H1 (cell line): ENCODE data around the gene CPEB3. TPM values are rescaled to one million over a fixed set of nuclear protein-coding genes. Genes with fewer than 3 reads are reported as not detected.

Experiments
- CHD7 ChIP-seq: fragments of 300-600 bp; sonication (generic); IDR thresholded peaks from 2 replicates; pipeline ENCODE4 v1.7.1; 2012; ENCODE audit warnings: low read length, moderate library complexity, mild to moderate bottlenecking, inconsistent platforms; ENCODE audit not compliant: insufficient replicate concordance
- polyA plus RNA-seq, 7 experiments: library from polyadenylated mRNA; depleted of rRNA in 3 of 7; stranded (reverse) in 5 of 7; unstranded in 2 of 7; fragments of >200 nt in 5 of 7; fragments of 200-250 nt in 2 of 7; gene quantifications; 1 replicate in 5 of 7; 2 replicates in 1 of 7; 4 replicates in 1 of 7; pipeline versions ENCODE4 v1.2.1 to v1.2.3, GENCODE V29; 2011 to 2013; ENCODE audit warnings: missing spikeins in 2 of 7, mixed read lengths in 2 of 7
- total RNA-seq: library from RNA; stranded (reverse); fragmentation: NEBNext Ultra II Directional; extraction: Animal tissue kit (Norgen Biotek cat#: 25700); gene quantifications from 2 replicates; pipeline ENCODE4 v1.2.1, GENCODE V29; 2021

The CPEB3 gene
- total and polyA plus RNA-seq, 2 of the 8 experiments (the other 6 are each of a cell fraction or from before 2014, with no cell fraction given): 0.39 to 1.7 TPM

DNA sequence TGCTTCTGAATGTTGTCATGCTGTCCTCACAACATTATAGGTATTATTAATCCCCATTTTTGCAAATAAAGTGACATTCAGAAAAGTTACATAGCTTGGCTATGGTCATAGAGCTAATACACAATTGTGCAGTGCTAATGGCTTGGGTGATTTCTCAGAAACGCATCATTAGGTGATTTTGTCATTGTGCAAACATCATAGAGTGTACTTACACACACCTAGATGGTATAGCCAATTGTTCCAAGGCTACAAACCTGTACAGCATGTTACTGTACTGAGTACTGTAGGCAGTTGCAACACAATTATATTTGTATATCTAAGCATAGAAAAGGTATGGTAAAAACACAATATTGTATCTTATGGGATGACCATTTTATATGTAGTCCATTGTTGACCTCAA lies 276.3 kb downstream of the CPEB3 start (continued):
- no peak for TF ChIP-seq CHD7
